AG10803 (cell line): Measurements from ENCODE around the gene SOX4.

Experiments
- DNase-seq: peaks from one replicate; pipeline ENCODE4 v3.0.0; 2010; ENCODE audit warnings: low read depth
- H3K4me3 ChIP-seq: 2 replicates; pipeline ENCODE4 v1.5.1; 2011; ENCODE audit warnings: mild to moderate bottlenecking, low read length, control low read depth
- TF ChIP-seq, protein P1 (sequence below): conservative IDR thresholded peaks from 2 replicates; pipeline ENCODE4 v1.5.1; 2011; ENCODE audit warnings: mild to moderate bottlenecking, low read length, control low read depth, inconsistent platforms

SOX4 gene

DNA sequence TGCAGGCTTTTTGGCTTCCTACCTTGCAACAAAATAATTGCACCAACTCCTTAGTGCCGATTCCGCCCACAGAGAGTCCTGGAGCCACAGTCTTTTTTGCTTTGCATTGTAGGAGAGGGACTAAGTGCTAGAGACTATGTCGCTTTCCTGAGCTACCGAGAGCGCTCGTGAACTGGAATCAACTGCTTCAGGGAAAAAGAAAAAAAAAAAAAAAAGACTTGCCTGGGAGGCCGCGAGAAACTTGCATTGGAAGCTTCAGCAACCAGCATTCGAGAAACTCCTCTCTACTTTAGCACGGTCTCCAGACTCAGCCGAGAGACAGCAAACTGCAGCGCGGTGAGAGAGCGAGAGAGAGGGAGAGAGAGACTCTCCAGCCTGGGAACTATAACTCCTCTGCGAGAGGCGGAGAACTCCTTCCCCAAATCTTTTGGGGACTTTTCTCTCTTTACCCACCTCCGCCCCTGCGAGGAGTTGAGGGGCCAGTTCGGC is 420 bp downstream of the SOX4 start:
- peak overlapping the region; percentile 81 for H3K4me3 ChIP-seq
- TF ChIP-seq, protein P1, sequence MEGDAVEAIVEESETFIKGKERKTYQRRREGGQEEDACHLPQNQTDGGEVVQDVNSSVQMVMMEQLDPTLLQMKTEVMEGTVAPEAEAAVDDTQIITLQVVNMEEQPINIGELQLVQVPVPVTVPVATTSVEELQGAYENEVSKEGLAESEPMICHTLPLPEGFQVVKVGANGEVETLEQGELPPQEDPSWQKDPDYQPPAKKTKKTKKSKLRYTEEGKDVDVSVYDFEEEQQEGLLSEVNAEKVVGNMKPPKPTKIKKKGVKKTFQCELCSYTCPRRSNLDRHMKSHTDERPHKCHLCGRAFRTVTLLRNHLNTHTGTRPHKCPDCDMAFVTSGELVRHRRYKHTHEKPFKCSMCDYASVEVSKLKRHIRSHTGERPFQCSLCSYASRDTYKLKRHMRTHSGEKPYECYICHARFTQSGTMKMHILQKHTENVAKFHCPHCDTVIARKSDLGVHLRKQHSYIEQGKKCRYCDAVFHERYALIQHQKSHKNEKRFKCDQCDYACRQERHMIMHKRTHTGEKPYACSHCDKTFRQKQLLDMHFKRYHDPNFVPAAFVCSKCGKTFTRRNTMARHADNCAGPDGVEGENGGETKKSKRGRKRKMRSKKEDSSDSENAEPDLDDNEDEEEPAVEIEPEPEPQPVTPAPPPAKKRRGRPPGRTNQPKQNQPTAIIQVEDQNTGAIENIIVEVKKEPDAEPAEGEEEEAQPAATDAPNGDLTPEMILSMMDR: 0 out of 2 replicates have a peak, but pooled peaks have one; percentile 2
- peak; percentile 71 for DNase-seq

DNA sequence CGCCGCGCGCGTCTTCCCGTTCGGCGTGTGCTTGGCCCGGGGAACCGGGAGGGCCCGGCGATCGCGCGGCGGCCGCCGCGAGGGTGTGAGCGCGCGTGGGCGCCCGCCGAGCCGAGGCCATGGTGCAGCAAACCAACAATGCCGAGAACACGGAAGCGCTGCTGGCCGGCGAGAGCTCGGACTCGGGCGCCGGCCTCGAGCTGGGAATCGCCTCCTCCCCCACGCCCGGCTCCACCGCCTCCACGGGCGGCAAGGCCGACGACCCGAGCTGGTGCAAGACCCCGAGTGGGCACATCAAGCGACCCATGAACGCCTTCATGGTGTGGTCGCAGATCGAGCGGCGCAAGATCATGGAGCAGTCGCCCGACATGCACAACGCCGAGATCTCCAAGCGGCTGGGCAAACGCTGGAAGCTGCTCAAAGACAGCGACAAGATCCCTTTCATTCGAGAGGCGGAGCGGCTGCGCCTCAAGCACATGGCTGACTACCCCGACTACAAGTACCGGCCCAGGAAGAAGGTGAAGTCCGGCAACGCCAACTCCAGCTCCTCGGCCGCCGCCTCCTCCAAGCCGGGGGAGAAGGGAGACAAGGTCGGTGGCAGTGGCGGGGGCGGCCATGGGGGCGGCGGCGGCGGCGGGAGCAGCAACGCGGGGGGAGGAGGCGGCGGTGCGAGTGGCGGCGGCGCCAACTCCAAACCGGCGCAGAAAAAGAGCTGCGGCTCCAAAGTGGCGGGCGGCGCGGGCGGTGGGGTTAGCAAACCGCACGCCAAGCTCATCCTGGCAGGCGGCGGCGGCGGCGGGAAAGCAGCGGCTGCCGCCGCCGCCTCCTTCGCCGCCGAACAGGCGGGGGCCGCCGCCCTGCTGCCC is 1.1 kb downstream of the SOX4 start:
- TF ChIP-seq, protein P1: no peak
- peak; percentile 63 for DNase-seq
- H3K4me3 ChIP-seq: peak overlapping the region; percentile 81

DNA sequence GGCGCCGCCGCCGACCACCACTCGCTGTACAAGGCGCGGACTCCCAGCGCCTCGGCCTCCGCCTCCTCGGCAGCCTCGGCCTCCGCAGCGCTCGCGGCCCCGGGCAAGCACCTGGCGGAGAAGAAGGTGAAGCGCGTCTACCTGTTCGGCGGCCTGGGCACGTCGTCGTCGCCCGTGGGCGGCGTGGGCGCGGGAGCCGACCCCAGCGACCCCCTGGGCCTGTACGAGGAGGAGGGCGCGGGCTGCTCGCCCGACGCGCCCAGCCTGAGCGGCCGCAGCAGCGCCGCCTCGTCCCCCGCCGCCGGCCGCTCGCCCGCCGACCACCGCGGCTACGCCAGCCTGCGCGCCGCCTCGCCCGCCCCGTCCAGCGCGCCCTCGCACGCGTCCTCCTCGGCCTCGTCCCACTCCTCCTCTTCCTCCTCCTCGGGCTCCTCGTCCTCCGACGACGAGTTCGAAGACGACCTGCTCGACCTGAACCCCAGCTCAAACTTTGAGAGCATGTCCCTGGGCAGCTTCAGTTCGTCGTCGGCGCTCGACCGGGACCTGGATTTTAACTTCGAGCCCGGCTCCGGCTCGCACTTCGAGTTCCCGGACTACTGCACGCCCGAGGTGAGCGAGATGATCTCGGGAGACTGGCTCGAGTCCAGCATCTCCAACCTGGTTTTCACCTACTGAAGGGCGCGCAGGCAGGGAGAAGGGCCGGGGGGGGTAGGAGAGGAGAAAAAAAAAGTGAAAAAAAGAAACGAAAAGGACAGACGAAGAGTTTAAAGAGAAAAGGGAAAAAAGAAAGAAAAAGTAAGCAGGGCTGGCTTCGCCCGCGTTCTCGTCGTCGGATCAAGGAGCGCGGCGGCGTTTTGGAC is 2.0 kb downstream of the SOX4 start:
- TF ChIP-seq, protein P1: no peak
- peak overlapping the region; percentile 81 for H3K4me3 ChIP-seq
- peak; percentile 18 for DNase-seq

DNA sequence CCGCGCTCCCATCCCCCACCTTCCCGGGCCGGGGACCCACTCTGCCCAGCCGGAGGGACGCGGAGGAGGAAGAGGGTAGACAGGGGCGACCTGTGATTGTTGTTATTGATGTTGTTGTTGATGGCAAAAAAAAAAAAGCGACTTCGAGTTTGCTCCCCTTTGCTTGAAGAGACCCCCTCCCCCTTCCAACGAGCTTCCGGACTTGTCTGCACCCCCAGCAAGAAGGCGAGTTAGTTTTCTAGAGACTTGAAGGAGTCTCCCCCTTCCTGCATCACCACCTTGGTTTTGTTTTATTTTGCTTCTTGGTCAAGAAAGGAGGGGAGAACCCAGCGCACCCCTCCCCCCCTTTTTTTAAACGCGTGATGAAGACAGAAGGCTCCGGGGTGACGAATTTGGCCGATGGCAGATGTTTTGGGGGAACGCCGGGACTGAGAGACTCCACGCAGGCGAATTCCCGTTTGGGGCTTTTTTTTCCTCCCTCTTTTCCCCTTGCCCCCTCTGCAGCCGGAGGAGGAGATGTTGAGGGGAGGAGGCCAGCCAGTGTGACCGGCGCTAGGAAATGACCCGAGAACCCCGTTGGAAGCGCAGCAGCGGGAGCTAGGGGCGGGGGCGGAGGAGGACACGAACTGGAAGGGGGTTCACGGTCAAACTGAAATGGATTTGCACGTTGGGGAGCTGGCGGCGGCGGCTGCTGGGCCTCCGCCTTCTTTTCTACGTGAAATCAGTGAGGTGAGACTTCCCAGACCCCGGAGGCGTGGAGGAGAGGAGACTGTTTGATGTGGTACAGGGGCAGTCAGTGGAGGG is 2.8 kb downstream of the SOX4 start:
- H3K4me3 ChIP-seq: peak overlapping the region; percentile 81
- TF ChIP-seq, protein P1: no peak

DNA sequence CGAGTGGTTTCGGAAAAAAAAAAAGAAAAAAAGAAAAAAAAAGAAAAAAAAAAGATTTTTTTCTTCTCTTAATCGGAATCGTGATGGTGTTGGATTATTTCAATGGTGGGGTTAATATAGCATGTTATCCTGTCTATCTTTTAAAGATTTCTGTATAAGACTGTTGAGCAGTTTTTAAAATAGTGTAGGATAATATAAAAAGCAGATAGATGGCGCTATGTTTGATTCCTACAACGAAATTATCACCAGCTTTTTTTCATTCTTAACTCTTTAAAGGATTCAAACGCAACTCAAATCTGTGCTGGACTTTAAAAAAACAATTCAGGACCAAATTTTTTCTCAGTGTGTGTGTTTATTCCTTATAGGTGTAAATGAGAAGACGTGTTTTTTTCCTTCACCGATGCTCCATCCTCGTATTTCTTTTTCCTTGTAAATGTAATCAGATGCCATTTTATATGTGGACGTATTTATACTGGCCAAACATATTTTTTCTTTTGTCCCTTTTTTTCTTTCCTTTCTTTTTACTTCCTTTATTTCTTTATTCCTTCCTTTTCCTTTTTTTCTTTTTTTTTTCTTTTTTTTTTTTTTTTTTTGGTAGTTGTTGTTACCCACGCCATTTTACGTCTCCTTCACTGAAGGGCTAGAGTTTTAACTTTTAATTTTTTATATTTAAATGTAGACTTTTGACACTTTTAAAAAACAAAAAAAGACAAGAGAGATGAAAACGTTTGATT is 3.6 kb downstream of the SOX4 start:
- TF ChIP-seq, protein P1: peak; percentile 64
- DNase-seq: peak; percentile 57
- H3K4me3 ChIP-seq: peak overlapping the region; percentile 81

More for the DNA sequence above, 2.8 kb downstream of the SOX4 start:
- peak; percentile 44 for DNase-seq
